Measurements from ENCODE around the gene TMEM115.
"Not testable (repeated sequence)": the region's sequence is repeated elsewhere in the genome, so short reads cannot be mapped to it uniquely, and the experiment has no call there.

TMEM115 gene

DNA sequence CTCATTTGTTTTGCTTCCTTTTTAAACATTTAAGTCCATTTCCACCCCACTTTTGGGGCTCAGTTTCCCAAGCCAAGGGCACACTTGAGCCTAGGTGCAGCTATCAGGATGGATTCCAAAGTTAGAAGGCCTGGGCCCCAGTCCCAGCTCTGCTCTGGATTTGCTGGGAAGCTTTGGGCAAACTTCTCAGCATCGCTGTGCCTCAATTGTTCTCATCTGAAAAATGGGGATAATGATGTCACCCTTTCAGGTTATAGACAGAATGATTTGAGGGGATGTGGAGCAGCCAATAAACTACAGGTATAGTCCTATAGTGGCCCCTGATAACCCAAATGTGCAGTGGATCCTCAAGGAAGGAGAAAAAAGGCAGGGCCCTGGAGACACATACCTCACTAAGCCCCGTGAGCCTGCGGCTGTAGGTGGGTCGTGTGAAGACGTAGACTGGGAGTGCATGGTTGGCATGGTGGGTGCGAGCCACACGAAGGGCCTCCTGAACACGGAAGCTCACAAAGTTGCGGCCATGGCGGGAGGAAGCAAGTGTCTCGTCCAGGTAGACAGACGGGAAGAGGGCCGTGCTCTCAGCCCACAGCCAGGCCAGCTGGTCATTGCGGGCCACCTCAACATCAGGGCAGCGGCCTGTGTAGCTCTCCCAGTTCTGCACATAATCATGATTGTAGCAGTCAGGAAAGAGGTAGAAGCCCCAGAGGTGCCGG, 40.0 kb downstream of the TMEM115 start:
- no peak for DNase-seq (ENCODE audit: low read depth in 1 of 2, low spot score in 1 of 2)

DNA sequence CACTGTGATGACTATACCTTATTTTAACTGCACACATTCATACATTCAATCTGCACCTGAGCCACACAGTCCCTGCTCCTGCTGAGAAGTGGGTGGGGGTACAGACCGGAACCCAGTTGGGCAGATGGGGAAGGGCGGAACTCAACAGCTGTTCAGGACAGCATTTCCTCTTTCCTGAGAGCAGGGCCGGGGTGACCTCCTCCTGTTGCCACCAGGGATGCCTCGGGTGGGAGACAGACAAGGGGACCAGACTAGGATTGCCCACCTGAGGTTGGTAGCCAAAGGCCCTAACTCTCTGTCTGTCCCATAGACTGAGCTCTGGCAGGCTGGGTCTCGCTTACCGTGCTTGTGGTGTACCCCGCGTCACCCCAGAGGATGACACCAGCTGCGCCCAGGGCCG, 40.7 kb downstream of the TMEM115 start:
- DNase-seq (ENCODE audit: low read depth in 1 of 2, low spot score in 1 of 2), result no peak

DNA sequence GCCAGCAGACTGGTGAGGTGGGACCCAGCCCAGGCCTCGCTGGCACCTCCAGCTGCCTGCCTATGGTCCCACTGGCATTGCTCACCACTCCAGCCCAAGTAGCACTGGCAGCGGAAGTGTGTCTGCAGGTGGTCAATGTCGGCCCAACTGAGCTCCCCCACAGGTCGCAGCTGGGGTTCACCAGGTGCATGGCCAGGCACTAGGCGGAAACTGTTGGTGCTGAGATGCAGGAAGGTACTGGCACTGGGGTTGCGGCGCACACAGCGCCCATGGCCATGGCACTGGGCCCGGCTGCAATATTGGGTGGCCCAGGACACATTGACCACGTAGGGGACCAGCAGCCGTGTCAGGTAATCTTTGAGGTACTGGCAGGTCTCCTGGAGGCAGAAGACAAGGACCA, 41.2 kb downstream of the TMEM115 start:
- no peak for DNase-seq (ENCODE audit: low read depth in 1 of 2, low spot score in 1 of 2)

DNA sequence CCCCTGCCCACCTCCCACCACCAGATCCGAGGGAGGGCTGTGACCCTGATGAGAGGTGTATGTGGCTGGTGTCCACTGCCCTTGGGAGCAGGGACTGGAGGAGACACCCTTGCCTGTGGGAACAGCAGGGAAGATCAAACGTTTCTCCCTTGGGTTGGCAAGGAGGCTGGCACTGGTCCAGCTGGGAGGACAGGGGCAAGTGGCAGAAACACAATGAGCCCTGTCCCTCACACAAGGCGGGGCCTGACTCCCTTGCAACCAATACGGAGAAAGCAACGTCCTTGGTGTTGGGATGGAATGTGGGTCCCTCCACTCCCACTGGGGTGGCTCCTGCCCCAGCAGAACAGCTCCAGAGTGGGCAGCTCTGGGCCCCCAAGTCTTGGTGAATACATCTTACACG, 42.0 kb downstream of the TMEM115 start:
- DNase-seq (ENCODE audit: low read depth in 1 of 2, low spot score in 1 of 2), result no peak

DNA sequence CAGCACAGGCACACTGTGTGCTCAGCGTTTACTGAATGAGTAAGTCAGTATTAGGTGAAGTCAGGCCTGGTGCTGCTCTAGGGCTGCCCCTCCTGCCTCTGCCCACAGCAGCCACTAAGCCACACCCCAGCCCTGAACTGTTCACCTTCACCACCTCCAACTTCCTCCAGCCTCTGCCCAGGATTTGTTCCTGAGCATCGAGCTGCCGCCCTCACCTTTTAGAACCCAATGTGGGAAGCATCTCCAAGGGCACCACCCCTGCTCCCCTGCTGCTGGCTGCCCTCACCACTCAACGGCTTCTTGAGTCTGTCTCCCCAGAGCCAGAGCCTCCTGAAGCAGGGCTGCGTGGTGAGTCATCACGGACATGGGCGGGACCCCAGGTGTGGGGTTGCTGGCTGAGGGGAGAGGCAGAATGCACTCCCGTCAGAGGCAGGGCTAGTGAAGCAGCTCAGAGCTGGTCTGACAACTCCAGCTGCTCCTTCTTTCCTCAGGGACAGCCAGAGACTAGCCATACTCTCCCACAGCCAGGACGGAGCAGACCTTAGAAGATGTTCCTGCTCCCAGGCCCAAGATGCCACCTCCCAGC, 42.6 kb downstream of the TMEM115 start:
- peak; percentile 57 for DNase-seq (ENCODE audit: low read depth in 1 of 2, low spot score in 1 of 2)

DNA sequence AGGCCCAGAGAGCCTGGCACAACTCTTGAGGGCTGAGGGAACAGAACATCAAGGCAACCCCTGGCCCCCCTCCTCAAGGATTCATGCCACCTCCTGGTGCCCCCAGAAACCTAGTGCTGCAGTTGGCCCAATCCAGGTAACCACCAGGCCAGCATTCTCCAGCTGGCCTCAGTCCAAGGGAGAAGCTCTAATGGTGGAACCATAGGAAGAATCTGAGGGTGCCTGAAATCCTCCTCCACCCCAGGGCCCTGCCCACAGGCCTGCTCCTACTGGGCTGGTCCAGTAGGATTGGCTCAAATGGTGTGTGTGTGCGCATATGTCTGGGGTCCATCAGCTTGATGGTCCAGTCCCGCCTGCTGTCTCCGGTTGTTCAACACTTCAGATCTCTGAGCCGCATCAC, 44.5 kb downstream of the TMEM115 start:
- no peak for DNase-seq (ENCODE audit: low read depth in 1 of 2, low spot score in 1 of 2)

DNA sequence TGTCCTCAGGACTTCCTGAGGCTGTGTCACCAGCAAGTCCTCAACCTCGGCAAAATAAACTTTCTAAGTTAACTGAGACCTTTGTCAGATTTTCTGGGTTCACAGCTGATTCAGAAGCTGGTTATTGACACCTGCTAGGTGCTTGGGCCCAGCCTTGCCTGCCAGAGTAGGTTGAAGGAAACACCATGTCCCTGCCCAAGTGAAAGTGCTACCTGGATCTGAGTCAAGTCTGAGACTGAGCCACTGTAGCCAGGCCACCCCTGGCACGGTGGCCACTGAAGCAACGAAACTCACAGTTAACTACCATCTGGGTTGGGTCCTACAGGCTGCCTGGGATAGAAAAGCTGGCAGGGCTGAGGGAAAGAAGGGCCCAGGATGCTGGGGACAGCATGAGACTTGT, 45.0 kb downstream of the TMEM115 start:
- no peak for DNase-seq (ENCODE audit: low read depth in 1 of 2, low spot score in 1 of 2)

DNA sequence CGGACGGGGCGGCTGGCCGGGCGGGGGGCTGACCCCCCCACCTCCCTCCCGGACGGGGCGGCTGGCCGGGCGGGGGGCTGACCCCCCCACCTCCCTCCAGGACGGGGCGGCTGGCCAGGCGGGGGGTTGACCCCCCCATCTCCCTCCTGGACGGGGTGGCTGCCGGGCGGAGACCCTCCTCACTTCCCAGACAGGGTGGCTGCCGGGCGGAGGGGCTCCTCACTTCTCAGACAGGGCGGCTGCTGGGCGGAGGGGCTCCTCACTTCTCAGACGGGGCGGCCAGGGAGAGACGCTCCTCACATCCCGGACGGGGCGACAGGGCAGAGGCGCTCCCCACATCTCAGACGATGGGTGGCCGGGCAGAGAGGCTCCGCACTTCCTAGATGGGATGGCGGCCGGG, 47.3 kb downstream of the TMEM115 start:
- DNase-seq (ENCODE audit: low read depth in 1 of 2, low spot score in 1 of 2), result not testable (repeated sequence)

Measured in activated T-helper 1 cell treated with anti-CD3 and anti-CD28 coated beads, Interleukin-2, amount 50 U/mL, for 16 hours (primary cell).